Lung (tissue), 12 donors: ENCODE measurements around the gene COL25A1. TPM values are rescaled to one million over a fixed set of nuclear protein-coding genes. Genes with fewer than 3 reads are reported as not detected.

Experiments used
- ATAC-seq: fragments of 200-7000 bp; cut with Tn5 transposase; one replicate; pipeline ENCODE4 v1.9.1; 2020; ENCODE audit warnings: moderate number of reproducible peaks; ENCODE audit not compliant: insufficient read depth, low FRiP score
- DNase-seq, 3 donors: peaks; one replicate each; pipeline ENCODE4 v3.0.0-alpha.2; 2013 to 2017
- H3K27ac ChIP-seq, 2 donors: one replicate each; pipeline ENCODE4 v1.5.1; 2013; ENCODE audit warnings: mild to moderate bottlenecking in 2 of 2, moderate library complexity in 2 of 2, control low read depth in 1 of 2, inconsistent platforms in 1 of 2, low read depth in 1 of 2, low read length in 1 of 2
- H3K27me3 ChIP-seq, 3 donors: one replicate each; pipeline ENCODE4 v1.5.1; 2013; ENCODE audit warnings: low read length in 2 of 3; ENCODE audit not compliant: control insufficient read depth in 3 of 3, insufficient read depth in 3 of 3
- H3K36me3 ChIP-seq, 4 donors: one replicate each; pipeline ENCODE4 v1.5.1; 2013; ENCODE audit warnings: low read length in 4 of 4, mild to moderate bottlenecking in 1 of 4, moderate library complexity in 1 of 4; ENCODE audit not compliant: control insufficient read depth in 4 of 4, insufficient read depth in 4 of 4
- H3K4me1 ChIP-seq, 5 donors: one replicate each; pipeline ENCODE4 v1.5.1; 2013; ENCODE audit warnings: low read length in 5 of 5, mild to moderate bottlenecking in 2 of 5, moderate library complexity in 1 of 5; ENCODE audit not compliant: control insufficient read depth in 5 of 5, insufficient read depth in 5 of 5
- H3K4me3 ChIP-seq: one replicate; pipeline ENCODE4 v1.5.1; 2013; ENCODE audit warnings: mild to moderate bottlenecking, control low read depth, moderate library complexity
- H3K9ac ChIP-seq, 2 donors: one replicate each; pipeline ENCODE4 v1.5.1; 2013; ENCODE audit warnings: low read length in 2 of 2, control low read depth in 1 of 2; ENCODE audit not compliant: insufficient read depth in 1 of 2
- H3K9me3 ChIP-seq, 4 donors: one replicate each; pipeline ENCODE4 v1.5.1; 2013; ENCODE audit warnings: low read length in 3 of 4, mild to moderate bottlenecking in 1 of 4, moderate library complexity in 1 of 4; ENCODE audit not compliant: control insufficient read depth in 4 of 4, insufficient read depth in 3 of 4
- CTCF ChIP-seq: IDR thresholded peaks from 2 replicates; pipeline ENCODE4 v1.5.1; 2012; ENCODE audit warnings: mild to moderate bottlenecking; ENCODE audit errors: control extremely low read depth, extremely low read depth
- WGBS, 2 donors: extraction: QIAGEN DNeasy Blood & Tissue Kit; methylation state at CpG; one replicate each; pipeline ENCODE4 v1.1.7; 2013; 5-methylcytosine and 5-hydroxymethylcytosine counted together
- polyA plus RNA-seq, 2 donors: library from polyadenylated mRNA; stranded (reverse); fragments of 200-250 nt; gene quantifications; one replicate each; pipeline ENCODE4 v1.2.1, GENCODE V29; 2013
- total RNA-seq, 2 donors: library from RNA; depleted of rRNA in 1 of 2; stranded (reverse); fragments of >200 nt in 1 of 2; gene quantifications; one replicate each; pipeline ENCODE4 v1.2.1, GENCODE V29; 2014 to 2021
- donor health status: control.
- donor health status: control.
- donor health status: Bipolar disorder and iron deficiency.
- donor health status: healthy.
- donor health status: DM: yes; HTN: yes; CAD: no.

The COL25A1 gene
- total and polyA plus RNA-seq, 4 donors: 0.06 to 3.5 (median 1.8) TPM

DNA sequence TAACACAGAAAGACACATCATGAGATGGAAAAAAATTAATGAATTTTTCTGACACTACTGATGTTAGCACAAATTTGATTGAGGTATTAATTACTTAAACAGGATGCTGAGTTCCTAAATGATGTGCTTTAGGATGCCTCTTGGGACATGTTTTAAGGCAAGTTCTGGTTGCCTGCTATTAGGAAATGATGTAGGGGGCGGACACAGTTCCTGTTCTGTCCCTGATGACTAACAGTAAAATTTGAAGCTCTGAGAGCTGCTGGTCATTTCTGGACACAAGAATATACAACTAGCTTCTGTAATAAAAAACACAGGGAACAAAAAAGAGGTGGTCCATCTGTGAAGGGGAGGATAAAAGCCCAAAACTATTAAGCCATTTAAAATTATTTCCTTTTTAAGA lies 376.4 kb downstream of the COL25A1 start:
- WGBS, 2 donors: 65 to 80% methylated on average over 1 of the region's 1 CpG
- no peaks in the 10 kb centered on the region for H3K9me3 ChIP-seq
- peaks cover 0 to 10% (median 0%) of the 10 kb centered on the region in 3 donors for H3K27me3 ChIP-seq
- H3K9ac ChIP-seq: no peak overlapping the region
- no peak for TF ChIP-seq CTCF
- no peak for DNase-seq
- no peak overlapping the region for H3K4me3 ChIP-seq
- H3K27ac ChIP-seq: peak overlapping the region in 1 of 2 donors; percentile 21
- H3K36me3 ChIP-seq: no peaks in the 10 kb centered on the region
- no peaks in the 10 kb centered on the region for H3K4me1 ChIP-seq
- no peak for ATAC-seq

DNA sequence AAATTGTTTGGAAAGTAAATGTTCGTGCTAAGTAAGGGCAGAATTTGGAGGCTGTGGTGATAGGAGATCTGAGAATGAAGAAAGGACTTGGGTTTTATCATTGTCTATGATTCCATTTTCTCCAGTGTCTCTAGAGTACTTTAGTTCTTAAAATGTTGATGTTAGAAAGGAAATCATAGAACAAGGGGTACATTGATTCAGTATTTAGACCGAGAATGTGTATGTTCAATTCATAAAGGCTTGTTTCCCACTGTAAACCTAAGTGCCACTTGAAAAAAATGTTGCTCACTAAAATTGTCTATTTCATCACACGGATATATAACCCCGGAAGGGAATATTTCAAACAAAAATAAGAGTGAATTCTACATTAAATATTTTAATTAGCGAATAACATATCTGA lies 380.3 kb downstream of the COL25A1 start:
- Histone ChIP-seq H3K9ac (no peak overlapping the region), H3K4me1 (no peaks in the 10 kb centered on the region), H3K36me3 (no peaks in the 10 kb centered on the region), H3K27me3 (peaks cover 0 to 10% (median 0%) of the 10 kb centered on the region in 3 donors), H3K9me3 (no peaks in the 10 kb centered on the region), H3K27ac (no peak overlapping the region), H3K4me3 (no peak overlapping the region)
- no peak for DNase-seq
- ATAC-seq: no peak
- TF ChIP-seq CTCF: no peak
- WGBS, 2 donors: 76 to 78% methylated on average over 5 of the region's 5 CpGs

- H3K27me3 ChIP-seq: peaks cover 0 to 10% (median 0%) of the 10 kb centered on the region in 3 donors
- H3K4me1 ChIP-seq: no peaks in the 10 kb centered on the region
- no peak for DNase-seq
- no peaks in the 10 kb centered on the region for H3K9me3 ChIP-seq
- 74 to 78% methylated on average over 2 of the region's 2 CpGs for WGBS, 2 donors
- ATAC-seq: no peak
- no peak for TF ChIP-seq CTCF
- no peak overlapping the region for H3K4me3 ChIP-seq
- H3K36me3 ChIP-seq: no peaks in the 10 kb centered on the region
- no peak overlapping the region for H3K9ac ChIP-seq
- H3K27ac ChIP-seq: no peak overlapping the region
Measured at GRCh38 chr4:108920395-108921087, 381.9 kb downstream of the COL25A1 start.
